Left colon (tissue), 2 donors: Measurements from ENCODE around the gene SLC26A9. TPM values are rescaled to one million over a fixed set of nuclear protein-coding genes. Genes with fewer than 3 reads are reported as not detected.

ENCODE experiments used
- ATAC-seq: fragments of 200-7000 bp; cut with Tn5 transposase; one replicate; pipeline ENCODE4 v1.9.1; 2020; ENCODE audit warnings: mild to moderate bottlenecking, moderate library complexity
- DNase-seq, 2 donors: peaks; one replicate each; pipeline ENCODE4 v3.0.0-alpha.2; 2020
- intact Hi-C, 2 donors: fragments of 100-400 bp; cut with DNase I in 1 of 2; cut with micrococcal nuclease in 1 of 2; formaldehyde crosslinking; loops; one replicate each; pipeline versions ENCODE4 v1.11.2 to v1.14.0; 2022; cut with DNase I, micrococcal nuclease
- total RNA-seq, 2 donors: library from RNA; stranded (reverse); fragmentation: NEBNext Ultra II Directional; extraction: Animal tissue kit (Norgen Biotek cat#: 25700); gene quantifications; one replicate each; pipeline ENCODE4 v1.2.1, GENCODE V29; 2021
- donor health status: DM: no; HTN: no; CAD: no.
- donor health status: DM: yes; HTN: yes; CAD: no.

SLC26A9 gene
- total RNA-seq, 2 donors from 2014 or later: not detected

- DNase-seq: no peak
Measured at GRCh38 chr1:205933671-205934618, 9.3 kb downstream of the SLC26A9 start.

GRCh38 chr1:205932776-205933175 is 10.5 kb downstream of the SLC26A9 start:
- ATAC-seq: no peak
- intact Hi-C loops: no loop called here
- no peak for DNase-seq

More at GRCh38 chr1:205933671-205934618, 9.3 kb downstream of the SLC26A9 start:
- no peak for ATAC-seq
- intact Hi-C loops: no loop called here

- intact Hi-C loops: no loop called here
- DNase-seq (no peak), ATAC-seq (no peak)
Measured at GRCh38 chr1:205930799-205931281, 12.4 kb downstream of the SLC26A9 start.

- intact Hi-C loops: no loop called here
- no peak for DNase-seq
- no peak for ATAC-seq
Measured at GRCh38 chr1:205930195-205930577, 13.1 kb downstream of the SLC26A9 start.

GRCh38 chr1:205929496-205930194 is 13.6 kb downstream of the SLC26A9 start:
- DNase-seq: no peak
- intact Hi-C loops: no loop called here
- no peak for ATAC-seq

- DNase-seq (no peak), ATAC-seq (no peak)
- intact Hi-C loops: no loop called here
Measured at GRCh38 chr1:205928317-205928716, 14.9 kb downstream of the SLC26A9 start.

- DNase-seq (no peak), ATAC-seq (no peak)
- intact Hi-C loops: no loop called here
Measured at GRCh38 chr1:205927676-205928075, 15.6 kb downstream of the SLC26A9 start.

GRCh38 chr1:205927247-205927646 is 16.0 kb downstream of the SLC26A9 start:
- ATAC-seq: no peak
- intact Hi-C loops: no loop called here
- DNase-seq: no peak

GRCh38 chr1:205926636-205927035 is 16.6 kb downstream of the SLC26A9 start:
- no peak for DNase-seq
- no peak for ATAC-seq
- intact Hi-C loops: no loop called here

- intact Hi-C loops: no loop called here
- ATAC-seq (no peak), DNase-seq (no peak)
Measured at GRCh38 chr1:205926213-205926612, 17.0 kb downstream of the SLC26A9 start.

- DNase-seq (no peak), ATAC-seq (no peak)
- intact Hi-C loops: no loop called here
Measured at GRCh38 chr1:205925736-205926135, 17.5 kb downstream of the SLC26A9 start.

GRCh38 chr1:205924460-205924790 is 18.8 kb downstream of the SLC26A9 start:
- DNase-seq (no peak), ATAC-seq (no peak)
- intact Hi-C loops: loop anchor here in 1 of 2 donors (5.0 kb wide), 1 partner anchor 53 kb away; no protein-coding TSS in a partner anchor

- DNase-seq (no peak), ATAC-seq (no peak)
- intact Hi-C loops: loop anchor here in 1 of 2 donors (5.0 kb wide), 1 partner anchor 53 kb away; no protein-coding TSS in a partner anchor
Measured at GRCh38 chr1:205923651-205924459, 19.4 kb downstream of the SLC26A9 start.

- ATAC-seq (no peak), DNase-seq (no peak)
- intact Hi-C loops: loop anchor here in 1 of 2 donors (5.0 kb wide), 1 partner anchor 54 kb away; no protein-coding TSS in a partner anchor
Measured at GRCh38 chr1:205922806-205923205, 20.4 kb downstream of the SLC26A9 start.

- DNase-seq: no peak
- ATAC-seq: no peak
- intact Hi-C loops: loop anchor here in 1 of 2 donors (5.0 kb wide), 1 partner anchor 55 kb away; no protein-coding TSS in a partner anchor
Measured at GRCh38 chr1:205922314-205922713, 20.9 kb downstream of the SLC26A9 start.

- ATAC-seq (no peak), DNase-seq (no peak)
- intact Hi-C loops: loop anchor here in 1 of 2 donors (5.0 kb wide), 1 partner anchor 56 kb away; no protein-coding TSS in a partner anchor
Measured at GRCh38 chr1:205921570-205921909, 21.7 kb downstream of the SLC26A9 start.

GRCh38 chr1:205920861-205921569 is 22.2 kb downstream of the SLC26A9 start:
- intact Hi-C loops: loop anchor here in 1 of 2 donors (5.0 kb wide), 1 partner anchor 56 kb away; no protein-coding TSS in a partner anchor

GRCh38 chr1:205920159-205920558 is 23.1 kb downstream of the SLC26A9 start:
- DNase-seq (no peak), ATAC-seq (no peak)
- intact Hi-C loops: loop anchor here in 1 of 2 donors (5.0 kb wide), 1 partner anchor 57 kb away; no protein-coding TSS in a partner anchor

More at GRCh38 chr1:205920861-205921569, 22.2 kb downstream of the SLC26A9 start:
- DNase-seq: no peak
- no peak for ATAC-seq
